ENCODE results near the gene SECISBP2L.
"Not testable (repeated sequence)": the region's sequence is repeated elsewhere in the genome, so short reads cannot be mapped to it uniquely, and the experiment has no call there.

The SECISBP2L gene

DNA sequence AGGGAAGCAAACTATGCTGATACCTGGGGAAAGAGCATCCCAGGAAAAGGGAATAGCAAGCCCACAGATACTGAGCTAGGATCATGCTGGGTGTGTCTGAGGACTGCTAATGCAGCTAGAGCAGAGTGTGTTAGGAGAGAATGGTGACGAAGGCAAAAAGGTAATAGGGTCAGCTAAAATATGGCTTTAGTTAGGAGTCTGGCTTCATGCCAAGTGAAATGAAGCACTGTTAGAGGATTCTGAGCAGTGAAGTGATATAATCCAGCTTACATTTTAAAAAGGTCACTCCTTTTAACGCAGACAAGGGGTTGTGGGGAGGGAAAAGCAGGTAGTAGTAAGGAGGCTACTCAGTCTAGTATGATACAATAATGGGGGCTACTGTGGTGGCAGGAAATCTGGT is 30.4 kb downstream of the SECISBP2L start:
- no peak for DNase-seq (ENCODE audit: low read depth in 1 of 2, low spot score in 1 of 2)

GRCh38 chr15:48999314-48999713 is 46.9 kb downstream of the SECISBP2L start:
- DNase-seq (ENCODE audit: low read depth in 1 of 2, low spot score in 1 of 2): no peak

DNA sequence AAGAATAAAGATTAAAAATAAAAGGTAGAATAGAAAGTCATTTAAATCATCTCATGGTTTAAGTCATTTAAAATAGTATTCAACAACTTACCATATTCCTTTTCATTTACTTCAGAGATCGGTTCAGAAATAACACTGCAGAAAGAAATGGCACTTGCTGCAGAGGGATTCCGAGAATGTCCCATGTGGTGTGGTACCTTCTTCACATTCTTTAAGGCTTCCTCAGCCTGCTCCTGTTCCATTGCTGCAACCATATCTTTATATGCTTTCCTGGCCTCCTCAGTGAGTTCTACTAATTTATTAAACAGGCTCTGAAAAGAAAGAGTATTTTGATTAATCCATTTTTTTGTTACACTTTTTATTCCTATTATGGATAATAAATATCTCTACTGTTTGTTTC is 50.0 kb downstream of the SECISBP2L start:
- DNase-seq (ENCODE audit: low read depth in 1 of 2, low spot score in 1 of 2): no peak

GRCh38 chr15:48993380-48993779 is 52.9 kb downstream of the SECISBP2L start:
- DNase-seq (ENCODE audit: low read depth in 1 of 2, low spot score in 1 of 2): no peak

DNA sequence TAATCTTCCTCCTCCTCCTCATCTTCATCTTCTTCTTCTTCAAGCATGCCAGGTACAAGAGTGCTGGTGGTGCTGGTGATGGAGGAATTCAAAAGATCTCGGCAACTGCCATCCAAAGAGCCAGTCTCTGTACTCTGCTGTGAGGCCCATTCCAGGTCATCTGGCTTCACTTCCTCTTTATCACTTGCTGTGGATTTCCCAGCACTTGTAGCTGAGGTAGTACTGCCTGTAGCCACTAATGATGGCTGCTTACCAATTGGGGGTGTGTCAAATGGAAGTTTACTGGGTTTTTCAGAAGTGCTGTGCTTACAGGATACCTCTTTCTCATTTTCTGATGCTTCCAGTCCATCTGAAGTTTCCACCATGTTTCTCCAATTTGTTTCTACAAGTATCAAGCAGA is 53.7 kb downstream of the SECISBP2L start:
- no peak for DNase-seq (ENCODE audit: low read depth in 1 of 2, low spot score in 1 of 2)

GRCh38 chr15:48992096-48992495 is 54.1 kb downstream of the SECISBP2L start:
- no peak for DNase-seq (ENCODE audit: low read depth in 1 of 2, low spot score in 1 of 2)

DNA sequence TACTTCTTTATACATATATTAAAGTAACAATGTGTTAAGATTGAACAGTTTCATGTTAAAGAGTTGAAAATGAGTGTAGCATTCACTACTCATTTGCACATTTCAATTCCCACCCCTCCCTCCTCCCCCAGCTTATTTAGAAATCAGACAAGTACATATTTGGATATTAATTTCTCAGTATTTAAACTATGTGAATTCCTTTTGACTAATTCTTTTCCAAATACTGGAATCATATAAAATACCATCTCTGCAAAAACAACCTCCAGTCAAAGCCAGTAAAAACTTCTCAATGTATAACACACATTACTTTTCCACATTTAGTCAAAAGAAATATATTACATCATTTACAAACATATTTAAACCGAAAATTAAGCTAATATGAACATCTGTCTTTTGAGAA is 57.1 kb downstream of the SECISBP2L start:
- no peak for DNase-seq (ENCODE audit: low read depth in 1 of 2, low spot score in 1 of 2)

- no peak for DNase-seq (ENCODE audit: low read depth in 1 of 2, low spot score in 1 of 2)
Observed at GRCh38 chr15:48987142-48987541, 59.1 kb downstream of the SECISBP2L start.

GRCh38 chr15:48986240-48986639 is 60.0 kb downstream of the SECISBP2L start:
- DNase-seq (ENCODE audit: low read depth in 1 of 2, low spot score in 1 of 2): no peak

GRCh38 chr15:48985516-48985915 is 60.7 kb downstream of the SECISBP2L start:
- no peak for DNase-seq (ENCODE audit: low read depth in 1 of 2, low spot score in 1 of 2)

GRCh38 chr15:48984811-48985352 is 61.4 kb downstream of the SECISBP2L start:
- no peak for DNase-seq (ENCODE audit: low read depth in 1 of 2, low spot score in 1 of 2)

GRCh38 chr15:48984021-48984710 is 62.1 kb downstream of the SECISBP2L start:
- no peak for DNase-seq (ENCODE audit: low read depth in 1 of 2, low spot score in 1 of 2)

- DNase-seq (ENCODE audit: low read depth in 1 of 2, low spot score in 1 of 2): no peak
Observed at GRCh38 chr15:48983300-48983699, 62.9 kb downstream of the SECISBP2L start.

GRCh38 chr15:48981941-48982340 is 64.3 kb downstream of the SECISBP2L start:
- no peak for DNase-seq (ENCODE audit: low read depth in 1 of 2, low spot score in 1 of 2)

GRCh38 chr15:48978638-48979037 is 67.6 kb downstream of the SECISBP2L start:
- no peak for DNase-seq (ENCODE audit: low read depth in 1 of 2, low spot score in 1 of 2)

- no peak for DNase-seq (ENCODE audit: low read depth in 1 of 2, low spot score in 1 of 2)
Observed at GRCh38 chr15:48976444-48977088, 69.7 kb downstream of the SECISBP2L start.

- peak; percentile 39 to 69 for DNase-seq (ENCODE audit: low read depth in 1 of 2, low spot score in 1 of 2)
Observed at GRCh38 chr15:48975472-48976419, 70.5 kb downstream of the SECISBP2L start.

DNA sequence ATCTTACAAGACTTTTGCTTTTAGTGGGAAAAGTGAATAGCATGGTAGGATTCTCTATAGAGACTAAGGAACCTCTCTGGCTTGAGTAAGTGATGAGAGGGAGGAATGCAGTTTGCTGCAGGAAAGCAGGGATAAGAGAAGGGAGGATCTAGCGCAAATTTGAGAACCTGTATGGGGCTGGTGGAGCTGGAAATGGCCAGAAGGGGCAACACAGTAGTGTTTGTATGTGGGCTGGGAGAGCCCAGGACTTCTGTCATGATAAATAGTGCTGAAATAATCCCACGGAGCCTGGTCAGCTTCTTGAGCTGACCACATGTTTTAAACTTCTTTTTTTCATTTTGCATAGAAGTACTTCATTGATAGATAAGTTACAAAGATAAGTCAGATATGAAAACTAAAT is 71.4 kb downstream of the SECISBP2L start:
- no peak for DNase-seq (ENCODE audit: low read depth in 1 of 2, low spot score in 1 of 2)

DNA sequence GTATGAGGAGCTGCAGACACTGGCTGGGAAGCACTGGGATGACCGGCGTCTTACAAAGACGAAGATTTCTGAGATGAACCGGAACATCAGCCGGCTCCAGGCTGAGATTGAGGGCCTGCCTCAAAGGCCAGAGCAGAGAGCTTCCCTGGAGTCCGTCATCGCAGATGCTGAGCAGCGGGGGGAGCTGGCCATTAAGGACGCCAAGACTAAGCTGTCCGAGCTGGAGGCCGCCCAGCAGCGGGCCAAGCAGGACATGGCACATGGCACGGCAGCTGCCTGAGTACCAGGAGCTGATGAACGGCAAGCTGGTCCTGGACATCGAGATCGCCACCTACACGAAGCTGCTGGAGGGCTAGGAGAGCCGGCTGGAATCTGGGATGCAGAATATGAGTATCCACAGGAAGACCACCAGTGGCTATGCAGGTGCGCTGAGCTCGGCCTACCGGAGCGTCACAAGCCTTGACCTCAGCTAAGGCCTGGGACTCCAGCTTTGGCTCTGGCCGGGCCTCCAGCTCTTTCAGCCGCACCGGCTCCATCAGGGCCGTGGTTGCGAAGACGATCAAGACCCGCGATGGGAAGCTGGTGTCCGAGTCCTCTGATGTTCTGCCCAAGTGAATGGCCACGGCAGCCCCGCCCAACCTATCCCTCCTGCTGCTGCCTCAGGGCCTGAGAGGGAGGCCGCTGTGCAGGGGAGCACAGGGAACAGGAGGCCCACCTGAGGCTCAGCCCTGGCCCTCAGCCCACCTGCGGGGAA is 73.3 kb downstream of the SECISBP2L start:
- no peak for DNase-seq (ENCODE audit: low read depth in 1 of 2, low spot score in 1 of 2)

- not testable (repeated sequence) for DNase-seq (ENCODE audit: low read depth in 1 of 2, low spot score in 1 of 2)
Observed at GRCh38 chr15:48970926-48971325, 75.3 kb downstream of the SECISBP2L start.

DNA sequence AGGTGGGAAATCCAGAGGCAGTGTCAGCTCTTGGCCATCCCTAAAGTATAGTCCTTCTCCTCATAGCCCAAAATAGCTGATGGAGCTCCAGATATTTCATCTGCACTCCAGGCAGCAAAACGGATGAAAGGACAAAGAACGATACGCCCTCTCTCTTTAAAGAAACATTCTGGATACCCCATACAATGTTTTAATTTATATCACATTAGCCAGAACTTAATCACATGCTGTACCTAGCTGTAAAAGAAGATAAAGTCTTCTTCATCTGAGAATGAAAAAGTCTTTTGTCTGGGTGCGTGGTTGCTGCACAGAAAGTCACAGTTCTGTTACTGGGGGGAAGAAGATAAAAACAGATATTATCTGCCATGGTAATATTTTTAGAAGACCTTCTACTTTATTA is 78.2 kb downstream of the SECISBP2L start:
- DNase-seq (ENCODE audit: low read depth in 1 of 2, low spot score in 1 of 2): no peak
